Peyer's patch (tissue), 4 donors: ENCODE measurements around the gene COL11A2. TPM values are rescaled to one million over a fixed set of nuclear protein-coding genes. Genes with fewer than 3 reads are reported as not detected.

Experiments
- DNase-seq, 3 donors: peaks; one replicate each; pipeline ENCODE4 v3.0.0-alpha.2; 2017 to 2019
- H3K27ac ChIP-seq, 4 donors: fragments of 200-600 bp; sonication (generic); one replicate each; pipeline ENCODE4 v1.5.1; 2016 to 2019
- H3K27me3 ChIP-seq, 2 donors: fragments of 200-600 bp; sonication (generic); one replicate each; pipeline ENCODE4 v1.5.1; 2019
- H3K36me3 ChIP-seq, 3 donors: fragments of 200-600 bp; sonication (generic); one replicate each; pipeline ENCODE4 v1.5.1; 2016 to 2019
- H3K4me1 ChIP-seq, 4 donors: fragments of 200-600 bp; sonication (generic); one replicate each; pipeline ENCODE4 v1.5.1; 2016 to 2019
- H3K4me3 ChIP-seq, 4 donors: fragments of 200-600 bp; sonication (generic); 1 replicate in 3 of 4; 2 replicates in 1 of 4; pipeline ENCODE4 v1.5.1; 2016 to 2019; ENCODE audit warnings: mild to moderate bottlenecking in 1 of 4
- H3K9me3 ChIP-seq, 4 donors: fragments of 200-600 bp; sonication (generic); one replicate each; pipeline ENCODE4 v1.5.1; 2016 to 2019; ENCODE audit warnings: mild to moderate bottlenecking in 1 of 4
- CTCF ChIP-seq, 6 experiments: fragments of 450-650 bp in 4 of 6; fragments of 200-600 bp in 2 of 6; sonication (generic) in 1 of 6; IDR thresholded peaks; one replicate each; pipeline ENCODE4 v1.5.1; 2017 to 2019; ENCODE audit warnings: antibody characterized with exemption in 6 of 6, mild to moderate bottlenecking in 3 of 6, moderate library complexity in 1 of 6
- POLR2A ChIP-seq, 2 donors: fragments of 450-650 bp; IDR thresholded peaks; one replicate each; pipeline ENCODE4 v1.5.1; 2017; ENCODE audit warnings: antibody characterized with exemption in 2 of 2, mild to moderate bottlenecking in 2 of 2, moderate library complexity in 2 of 2
- total RNA-seq, 4 donors: library from RNA; depleted of rRNA; stranded (reverse); fragments of >200 nt; gene quantifications; one replicate each; pipeline ENCODE4 v1.1.0, GENCODE V29; 2016

The COL11A2 gene
- total RNA-seq, 4 donors from 2014 or later: 0.18 to 2.5 (median 0.54) TPM; not detected in 1

DNA sequence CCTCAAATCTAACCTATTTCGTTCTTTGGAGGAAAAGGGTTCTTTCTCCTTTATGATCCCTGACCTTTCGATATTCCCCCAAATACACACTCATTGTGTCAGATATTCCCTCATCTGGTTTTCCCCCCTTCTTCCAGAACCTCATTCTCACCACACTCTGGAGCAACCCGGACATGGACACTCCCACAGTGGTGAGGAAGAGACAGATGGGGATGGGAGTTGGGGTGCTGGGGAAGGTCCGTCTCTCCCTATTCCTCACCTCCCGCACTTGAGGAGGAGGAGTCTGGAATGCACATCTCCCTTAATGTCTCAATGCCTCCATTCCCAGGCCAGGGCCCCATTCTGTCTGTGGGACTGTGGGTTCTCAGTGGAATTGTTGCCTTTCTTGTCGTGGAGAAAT, 9.7 kb upstream of the COL11A2 start:
- H3K27ac ChIP-seq: peak overlapping the region in 1 of 4 donors; percentile 87
- DNase-seq: no peak
- no peaks in the 10 kb centered on the region for H3K27me3 ChIP-seq
- peak overlapping the region in 3 of 4 donors; percentile 76 to 94 (median 91) for H3K4me3 ChIP-seq
- H3K9me3 ChIP-seq: no peaks in the 10 kb centered on the region
- peaks cover 0 to 23% (median 0%) of the 10 kb centered on the region in 3 donors for H3K36me3 ChIP-seq
- no peak for TF ChIP-seq CTCF (IDR thresholded peaks at IDR 0.05)
- TF ChIP-seq POLR2A (IDR thresholded peaks at IDR 0.05): no peak
- H3K4me1 ChIP-seq: peaks cover 0 to 56% (median 26%) of the 10 kb centered on the region in 4 donors

DNA sequence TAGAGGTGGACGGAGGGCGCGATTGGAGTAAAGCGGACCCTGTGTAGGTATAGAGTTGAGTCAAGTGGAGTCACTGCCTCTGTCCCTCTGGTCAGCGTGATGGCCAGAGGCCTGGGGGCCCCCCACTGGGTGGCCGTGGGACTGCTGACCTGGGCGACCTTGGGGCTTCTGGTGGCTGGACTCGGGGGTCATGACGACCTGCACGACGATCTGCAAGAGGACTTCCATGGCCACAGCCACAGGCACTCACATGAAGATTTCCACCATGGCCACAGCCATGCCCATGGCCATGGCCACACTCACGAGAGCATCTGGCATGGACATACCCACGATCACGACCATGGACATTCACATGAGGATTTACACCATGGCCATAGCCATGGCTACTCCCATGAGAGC, 8.9 kb upstream of the COL11A2 start:
- TF ChIP-seq POLR2A (IDR thresholded peaks at IDR 0.05) (no peak), CTCF (IDR thresholded peaks at IDR 0.05) (peak in 1 of 6 experiments; percentile 10)
- Histone ChIP-seq H3K4me3 (peak overlapping the region; percentile 76 to 94 (median 91)), H3K9me3 (no peaks in the 10 kb centered on the region), H3K27ac (peak overlapping the region; percentile 87 to 96 (median 94)), H3K27me3 (no peaks in the 10 kb centered on the region), H3K36me3 (peaks cover 0 to 31% (median 0%) of the 10 kb centered on the region in 3 donors), H3K4me1 (peaks cover 0 to 53% (median 26%) of the 10 kb centered on the region in 4 donors)
- DNase-seq: no peak

GRCh38 chr6:33200219-33201146, 8.2 kb upstream of the COL11A2 start, which contains the start of the genes RXRB and SLC39A7:
Gene RXRB (minus strand): TSS chr6:33200665. CDS start chr6:33200476, 189 bp downstream.
Gene SLC39A7 (plus strand): TSS chr6:33200867. CDS start chr6:33201246, 379 bp downstream.
- Histone ChIP-seq H3K27me3 (no peaks in the 10 kb centered on the region), H3K27ac (peak within 1 kb of the TSS; percentile 87 to 96 (median 94)), H3K4me3 (peak within 1 kb of the TSS; percentile 76 to 94 (median 91)), H3K36me3 (peaks cover 0 to 38% (median 3%) of the 10 kb centered on the region in 3 donors), H3K9me3 (no peaks in the 10 kb centered on the region), H3K4me1 (peaks cover 0 to 53% (median 26%) of the 10 kb centered on the region in 4 donors)
- no peak for TF ChIP-seq CTCF (IDR thresholded peaks at IDR 0.05)
- TF ChIP-seq POLR2A (IDR thresholded peaks at IDR 0.05): peak; percentile 46 to 53
- peak; percentile 97 to 100 (median 99) for DNase-seq

- Histone ChIP-seq H3K27me3 (no peaks in the 10 kb centered on the region), H3K27ac (peak overlapping the region; percentile 87 to 96 (median 94)), H3K4me3 (peak overlapping the region; percentile 76 to 94 (median 91)), H3K4me1 (peaks cover 0 to 47% (median 23%) of the 10 kb centered on the region in 4 donors), H3K9me3 (no peaks in the 10 kb centered on the region), H3K36me3 (peaks cover 0 to 45% (median 3%) of the 10 kb centered on the region in 3 donors)
- TF ChIP-seq CTCF (IDR thresholded peaks at IDR 0.05) (no peak), POLR2A (IDR thresholded peaks at IDR 0.05) (no peak)
- DNase-seq: peak in 2 of 3 donors; percentile 72 to 83
Observed at GRCh38 chr6:33199687-33200218, 7.5 kb upstream of the COL11A2 start.

DNA sequence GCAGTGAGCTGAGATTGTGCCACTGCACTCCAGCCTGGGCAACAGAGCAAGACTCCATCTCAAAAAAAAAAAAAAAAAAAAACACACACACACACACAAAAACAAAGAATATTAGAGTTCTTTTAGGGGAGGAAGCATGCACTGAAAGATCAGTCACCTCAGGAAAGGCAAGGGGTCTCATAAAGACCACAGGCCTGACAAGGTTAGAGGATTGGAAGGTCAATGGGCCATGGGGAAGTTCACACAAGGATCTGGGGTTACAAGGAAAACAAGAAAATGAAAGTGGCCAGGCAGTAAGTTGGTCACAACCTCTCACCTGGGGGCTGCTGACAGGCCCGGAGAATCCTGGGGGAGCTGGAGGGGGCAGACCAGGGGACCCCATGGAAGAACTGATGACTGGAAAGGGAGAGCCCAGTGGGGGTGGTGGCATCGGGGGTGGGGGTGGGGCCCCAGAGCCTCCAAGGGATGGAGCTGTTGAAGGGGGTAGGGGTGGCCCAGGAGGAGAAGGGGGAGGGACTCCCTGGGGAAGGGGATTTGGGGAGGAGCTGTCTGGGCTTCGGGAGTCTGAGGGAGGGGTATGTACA, 6.7 kb upstream of the COL11A2 start:
- H3K4me1 ChIP-seq: peaks cover 0 to 43% (median 18%) of the 10 kb centered on the region in 4 donors

More for the DNA sequence above, 6.7 kb upstream of the COL11A2 start:
- no peaks in the 10 kb centered on the region for H3K9me3 ChIP-seq
- no peaks in the 10 kb centered on the region for H3K27me3 ChIP-seq
- TF ChIP-seq CTCF (IDR thresholded peaks at IDR 0.05): no peak
- TF ChIP-seq POLR2A (IDR thresholded peaks at IDR 0.05): no peak
- H3K27ac ChIP-seq: peak overlapping the region in 2 of 4 donors; percentile 94 to 96
- peaks cover 0 to 53% (median 3%) of the 10 kb centered on the region in 3 donors for H3K36me3 ChIP-seq
- DNase-seq: no peak
- peak overlapping the region in 3 of 4 donors; percentile 76 to 94 (median 91) for H3K4me3 ChIP-seq
